Measurements from ENCODE around the gene ALOXE3. TPM values are rescaled to one million over a fixed set of nuclear protein-coding genes. Genes with fewer than 3 reads are reported as not detected.

ALOXE3 gene
- total RNA-seq, 1 donor from 2014 or later, result not detected

DNA sequence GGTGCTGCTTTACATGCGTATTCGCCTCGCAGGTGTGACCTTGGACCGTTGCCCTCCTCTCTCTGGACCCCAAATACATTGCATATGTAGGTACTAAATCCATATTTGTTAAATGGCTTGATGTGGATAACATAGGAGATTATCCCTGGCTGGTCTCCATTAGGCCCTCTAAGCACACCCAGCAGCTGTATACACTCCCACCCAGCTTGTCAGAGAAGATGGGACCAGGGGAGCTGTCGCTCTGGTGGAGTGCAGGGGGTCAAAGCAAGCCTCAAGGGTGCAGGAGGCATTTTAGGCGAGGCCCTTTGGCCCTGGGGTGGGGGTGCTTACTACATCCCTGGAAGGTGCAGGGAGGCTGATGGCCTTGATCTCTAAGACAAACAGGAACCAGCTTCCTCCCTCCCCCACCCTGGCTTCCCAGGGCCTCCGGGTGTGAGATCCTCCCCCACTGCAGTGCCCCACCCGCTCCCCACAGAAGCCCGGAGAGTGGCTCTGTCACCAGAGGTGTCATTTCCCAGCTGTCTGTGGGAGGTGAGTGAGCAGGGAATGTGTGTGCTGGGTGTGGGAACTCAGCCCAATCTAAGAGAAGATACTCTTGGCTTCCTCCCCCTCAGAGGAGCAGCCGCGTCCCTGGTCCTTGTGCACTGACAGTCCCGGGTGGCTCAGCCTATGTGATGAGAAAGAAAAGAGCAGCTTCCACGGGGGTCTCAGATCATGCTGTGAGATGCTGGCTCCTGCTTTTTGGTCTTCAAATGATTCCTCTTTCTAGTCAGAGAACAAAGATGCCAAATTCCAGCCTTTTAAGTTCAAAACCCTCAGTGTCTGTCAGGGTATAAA is 45.9 kb upstream of the ALOXE3 start:
- H3F3A ChIP-seq (ENCODE audit: low read depth), result peaks cover 38% of the 10 kb centered on the region
- no peak for DNase-seq (ENCODE audit: low spot score)
- peaks cover 4% of the 10 kb centered on the region for H3K36me3 ChIP-seq
- Mint-ChIP-seq H3K4me3 (peak overlapping the region; percentile 93), H3K36me3 (peaks cover 7% of the 10 kb centered on the region), H3K9me3 (no peaks in the 10 kb centered on the region), H3K27ac (peak overlapping the region; percentile 83), H3K4me1 (peaks cover 45% of the 10 kb centered on the region), H3K27me3 (ENCODE audit: insufficient read depth, low read depth) (peaks cover 6% of the 10 kb centered on the region)
- TF ChIP-seq, protein P1, sequence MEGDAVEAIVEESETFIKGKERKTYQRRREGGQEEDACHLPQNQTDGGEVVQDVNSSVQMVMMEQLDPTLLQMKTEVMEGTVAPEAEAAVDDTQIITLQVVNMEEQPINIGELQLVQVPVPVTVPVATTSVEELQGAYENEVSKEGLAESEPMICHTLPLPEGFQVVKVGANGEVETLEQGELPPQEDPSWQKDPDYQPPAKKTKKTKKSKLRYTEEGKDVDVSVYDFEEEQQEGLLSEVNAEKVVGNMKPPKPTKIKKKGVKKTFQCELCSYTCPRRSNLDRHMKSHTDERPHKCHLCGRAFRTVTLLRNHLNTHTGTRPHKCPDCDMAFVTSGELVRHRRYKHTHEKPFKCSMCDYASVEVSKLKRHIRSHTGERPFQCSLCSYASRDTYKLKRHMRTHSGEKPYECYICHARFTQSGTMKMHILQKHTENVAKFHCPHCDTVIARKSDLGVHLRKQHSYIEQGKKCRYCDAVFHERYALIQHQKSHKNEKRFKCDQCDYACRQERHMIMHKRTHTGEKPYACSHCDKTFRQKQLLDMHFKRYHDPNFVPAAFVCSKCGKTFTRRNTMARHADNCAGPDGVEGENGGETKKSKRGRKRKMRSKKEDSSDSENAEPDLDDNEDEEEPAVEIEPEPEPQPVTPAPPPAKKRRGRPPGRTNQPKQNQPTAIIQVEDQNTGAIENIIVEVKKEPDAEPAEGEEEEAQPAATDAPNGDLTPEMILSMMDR (IDR thresholded peaks at IDR 0.05), result no peak
- TF ChIP-seq EZH2 (IDR thresholded peaks at IDR 0.05) (no peak), EZH2phosphoT487 (IDR thresholded peaks at IDR 0.05) (no peak)
- H3K4me1 ChIP-seq, result peaks cover 23% of the 10 kb centered on the region
- H3K9me3 ChIP-seq (ENCODE audit: low read depth), result no peaks in the 10 kb centered on the region
- peaks cover 27% of the 10 kb centered on the region for H4K20me1 ChIP-seq (ENCODE audit: low read depth)
- no peak overlapping the region for H2AFZ ChIP-seq (replicated peaks)
- H3K4me2 ChIP-seq, result peak overlapping the region; percentile 91
- H3K27me3 ChIP-seq, result no peaks in the 10 kb centered on the region
- H3K9ac ChIP-seq, result no peak overlapping the region
- peaks cover 19% of the 10 kb centered on the region for H3K79me2 ChIP-seq (ENCODE audit: low read depth)
- peak overlapping the region; percentile 79 for H3K27ac ChIP-seq
- peak overlapping the region; percentile 100 for H3K4me3 ChIP-seq

DNA sequence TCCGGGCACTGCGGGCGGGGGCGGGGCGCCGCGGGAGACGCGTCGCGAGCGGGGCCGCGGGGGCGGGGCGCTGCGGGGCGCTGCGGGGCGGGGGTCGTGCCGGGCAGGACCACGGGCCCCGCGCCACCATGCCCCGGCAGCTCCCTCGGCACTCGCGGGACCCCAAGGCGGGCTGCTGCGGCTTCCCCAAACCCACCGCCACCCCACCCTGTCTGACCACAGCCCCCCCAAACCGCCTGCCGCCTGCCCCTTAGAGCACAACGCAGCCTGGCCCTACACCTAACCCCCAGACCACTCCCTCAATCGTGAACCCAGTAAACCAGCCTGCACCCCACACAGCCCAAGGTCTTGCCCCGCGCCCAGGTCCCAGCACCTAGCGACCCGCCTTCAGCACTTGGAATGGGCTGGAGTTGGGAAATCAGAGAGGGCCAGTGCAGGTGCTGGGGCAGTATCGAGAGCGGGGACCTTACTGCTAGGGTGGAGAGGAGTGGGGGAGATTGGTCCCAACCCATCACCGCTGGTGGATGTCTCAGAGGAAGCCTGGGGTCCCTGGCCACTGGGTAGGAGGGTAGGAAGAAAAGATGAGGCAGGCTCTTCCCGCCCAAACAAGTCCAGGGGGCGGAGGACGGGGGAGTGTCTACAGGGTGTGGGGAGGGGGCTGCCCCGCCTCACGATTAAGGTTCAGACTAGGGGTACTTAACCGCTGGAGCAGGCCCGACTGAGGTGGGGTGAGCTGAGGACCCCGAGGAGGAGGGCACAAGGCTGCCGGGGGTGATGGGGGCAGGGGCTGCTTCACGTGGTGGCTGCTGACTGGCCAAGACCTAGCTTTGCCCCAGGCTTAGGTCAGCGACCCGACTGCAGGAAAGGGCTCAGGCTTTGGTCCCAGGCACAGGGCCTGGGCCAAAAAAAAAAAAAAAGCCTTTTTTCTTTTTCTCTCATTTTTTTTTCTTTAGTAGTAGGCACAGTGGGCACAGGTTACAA is 45.0 kb upstream of the ALOXE3 start:
- no peak for TF ChIP-seq EZH2phosphoT487 (IDR thresholded peaks at IDR 0.05)
- no peak for TF ChIP-seq EZH2 (IDR thresholded peaks at IDR 0.05)
- TF ChIP-seq, protein P1 (IDR thresholded peaks at IDR 0.05), result no peak
- no peaks in the 10 kb centered on the region for H3K9me3 Mint-ChIP-seq
- peaks cover 36% of the 10 kb centered on the region for H4K20me1 ChIP-seq (ENCODE audit: low read depth)
- H3K4me1 ChIP-seq, result peaks cover 23% of the 10 kb centered on the region
- peak overlapping the region; percentile 100 for H3K4me3 ChIP-seq
- no peaks in the 10 kb centered on the region for H3K9me3 ChIP-seq (ENCODE audit: low read depth)
- peak overlapping the region; percentile 91 for H3K4me2 ChIP-seq
- peak overlapping the region; percentile 97 for H3K27ac Mint-ChIP-seq
- H3K27me3 Mint-ChIP-seq (ENCODE audit: insufficient read depth, low read depth), result peaks cover 6% of the 10 kb centered on the region
- peaks cover 4% of the 10 kb centered on the region for H3K36me3 ChIP-seq
- H3K4me3 Mint-ChIP-seq, result peak overlapping the region; percentile 93
- H3K9ac ChIP-seq, result peak overlapping the region; percentile 64
- H3K36me3 Mint-ChIP-seq, result peaks cover 7% of the 10 kb centered on the region
- peaks cover 19% of the 10 kb centered on the region for H3K79me2 ChIP-seq (ENCODE audit: low read depth)
- H3K4me1 Mint-ChIP-seq, result peaks cover 42% of the 10 kb centered on the region
- peak overlapping the region; percentile 79 for H3K27ac ChIP-seq
- H2AFZ ChIP-seq (replicated peaks), result peak overlapping the region; percentile 83
- DNase-seq (ENCODE audit: low spot score), result peak; percentile 70
- H3F3A ChIP-seq (ENCODE audit: low read depth), result peaks cover 46% of the 10 kb centered on the region
- H3K27me3 ChIP-seq, result no peaks in the 10 kb centered on the region

DNA sequence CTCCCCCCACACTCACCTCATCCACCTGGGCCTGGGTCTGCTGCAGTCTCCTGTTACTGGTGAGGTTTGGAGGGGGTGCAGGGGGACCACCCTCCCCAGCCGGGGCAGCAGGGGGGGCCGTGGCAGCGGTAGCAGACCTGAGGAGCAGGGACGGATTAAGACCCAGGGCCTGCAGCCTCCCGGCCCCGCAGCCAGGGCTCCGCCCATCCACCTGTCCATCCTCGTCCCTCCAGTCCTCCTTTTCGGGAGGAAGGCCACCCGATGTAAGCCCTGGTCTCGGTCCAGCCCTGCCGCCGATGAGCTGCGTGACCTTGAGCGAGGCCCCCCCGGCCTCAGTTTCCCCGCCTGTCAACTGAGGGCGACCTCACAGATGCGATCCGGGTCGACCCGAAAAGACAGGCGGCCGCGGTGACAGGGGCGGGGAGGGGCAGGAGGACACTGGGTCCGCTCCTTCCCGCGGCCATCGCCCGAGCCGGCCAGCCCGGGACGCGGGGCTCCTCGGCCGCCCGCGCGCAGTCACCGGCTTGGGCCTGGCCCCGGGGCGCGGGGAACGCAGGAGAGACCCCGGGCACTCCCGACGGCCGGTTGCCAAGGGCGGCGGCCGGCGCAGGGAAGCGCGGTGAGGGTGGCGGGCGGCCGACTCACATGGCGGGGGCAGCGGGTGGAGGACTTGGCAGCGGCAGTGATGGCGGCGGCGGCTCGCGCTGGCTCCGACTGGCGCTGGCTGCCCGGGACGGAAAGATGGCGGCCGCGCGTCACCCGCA is 44.1 kb upstream of the ALOXE3 start, which contains the start of gene VAMP2:
VAMP2 (minus strand) TSS at position 716 of the 764 bp plus-strand sequence; CDS start at position 647, 69 bp downstream.
- Histone ChIP-seq H3K4me2 (peak within 1 kb of the TSS; percentile 97), H2AFZ (replicated peaks) (peak within 1 kb of the TSS; percentile 96), H3K9ac (peak within 1 kb of the TSS; percentile 99), H4K20me1 (ENCODE audit: low read depth) (peaks cover 39% of the 10 kb centered on the region), H3K4me3 (peak within 1 kb of the TSS; percentile 100), H3K27ac (peak within 1 kb of the TSS; percentile 97), H3K4me1 (peaks cover 20% of the 10 kb centered on the region), H3K9me3 (ENCODE audit: low read depth) (no peaks in the 10 kb centered on the region), H3K27me3 (no peaks in the 10 kb centered on the region), H3K36me3 (peaks cover 4% of the 10 kb centered on the region), H3F3A (ENCODE audit: low read depth) (peaks cover 48% of the 10 kb centered on the region), H3K79me2 (ENCODE audit: low read depth) (peaks cover 19% of the 10 kb centered on the region)
- Mint-ChIP-seq H3K4me1 (peaks cover 38% of the 10 kb centered on the region), H3K36me3 (peaks cover 7% of the 10 kb centered on the region), H3K9me3 (no peaks in the 10 kb centered on the region), H3K27me3 (ENCODE audit: insufficient read depth, low read depth) (peaks cover 6% of the 10 kb centered on the region), H3K4me3 (peak within 1 kb of the TSS; percentile 93), H3K27ac (peak within 1 kb of the TSS; percentile 97)
- TF ChIP-seq EZH2 (IDR thresholded peaks at IDR 0.05), result no peak
- TF ChIP-seq EZH2phosphoT487 (IDR thresholded peaks at IDR 0.05), result no peak
- TF ChIP-seq, protein P1 (IDR thresholded peaks at IDR 0.05), result no peak
- peak; percentile 90 for DNase-seq (ENCODE audit: low spot score)

Data from neural progenitor cell (in vitro differentiated cells).